ENCODE data around the gene NFE2L2.
"Not testable (repeated sequence)": the region's sequence is repeated elsewhere in the genome, so short reads cannot be mapped to it uniquely, and the experiment has no call there.

NFE2L2 gene

DNA sequence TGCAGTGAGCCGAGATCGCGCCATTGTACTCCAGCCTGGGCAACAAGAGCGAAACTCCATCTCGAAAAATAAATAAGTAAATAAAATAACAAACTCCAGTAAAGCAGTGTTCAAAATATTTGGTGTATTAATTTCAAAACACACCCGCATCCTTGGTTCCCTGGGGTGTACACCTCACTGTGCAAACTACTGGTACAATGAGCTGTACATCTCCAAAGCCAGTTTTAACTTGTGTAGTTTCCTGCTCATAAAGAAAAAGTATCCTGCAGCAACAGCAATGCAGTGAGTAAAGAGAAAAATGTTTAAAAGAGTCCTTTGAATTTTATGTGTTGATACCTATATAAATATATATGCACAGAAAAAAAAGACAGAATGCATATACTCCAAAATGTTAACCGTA, 4.4 kb upstream of the NFE2L2 start:
- Histone ChIP-seq H3K4me3 (ENCODE audit: insufficient read length, low read depth) (no peak overlapping the region), H3K4me1 (ENCODE audit: insufficient read depth, insufficient read length) (no peaks in the 10 kb centered on the region), H3K9me3 (ENCODE audit: insufficient read depth, low read length) (no peaks in the 10 kb centered on the region), H3K27me3 (ENCODE audit: insufficient read depth, insufficient read length) (no peaks in the 10 kb centered on the region), H3K9ac (ENCODE audit: insufficient read length, low read depth) (no peak overlapping the region), H3K36me3 (ENCODE audit: insufficient read depth, insufficient read length, low read length) (no peaks in the 10 kb centered on the region)
- no peak for DNase-seq (ENCODE audit: low read depth, low spot score)
- TF ChIP-seq ZNF274 (IDR thresholded peaks at IDR 0.05; ENCODE audit: low read depth, low read length) (no peak), SUZ12 (IDR thresholded peaks at IDR 0.05; ENCODE audit: extremely low read depth, insufficient read depth, insufficient read length) (no peak), YY1 (IDR thresholded peaks at IDR 0.05; ENCODE audit: insufficient read depth, insufficient read length) (no peak)

DNA sequence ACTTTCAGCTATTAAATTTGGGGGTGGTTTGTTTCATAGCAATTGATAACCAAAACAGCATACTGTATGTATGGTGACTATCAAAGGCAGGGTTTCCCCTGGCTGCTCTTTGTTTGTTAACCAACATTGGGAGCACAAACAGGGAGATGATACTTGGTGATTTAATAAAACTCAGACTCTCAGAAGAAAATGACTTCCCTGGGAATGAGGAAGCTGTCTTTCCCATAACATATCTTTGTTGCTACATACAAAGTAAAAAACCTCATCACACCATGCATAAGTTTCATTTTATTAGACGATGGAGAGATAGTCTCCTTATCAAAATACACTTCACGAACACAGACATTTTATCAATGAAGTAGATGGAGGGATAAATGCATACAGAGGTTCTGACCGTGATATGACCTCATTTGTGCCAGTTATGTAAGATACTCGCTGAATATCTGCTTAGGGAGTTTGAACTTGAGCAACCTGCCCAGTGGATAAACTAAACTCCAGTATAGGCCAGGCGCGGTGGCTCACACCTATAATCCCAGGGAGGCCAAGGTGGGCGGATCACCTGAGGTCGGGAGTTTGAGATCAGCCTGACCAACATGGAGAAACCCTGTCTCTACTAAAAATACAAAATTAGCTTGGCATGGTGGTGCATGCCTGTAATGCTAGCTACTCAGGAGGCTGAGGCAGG, 3.8 kb upstream of the NFE2L2 start:
- Histone ChIP-seq H3K4me3 (ENCODE audit: insufficient read length, low read depth) (no peak overlapping the region), H3K9ac (ENCODE audit: insufficient read length, low read depth) (no peak overlapping the region), H3K27me3 (ENCODE audit: insufficient read depth, insufficient read length) (no peaks in the 10 kb centered on the region), H3K9me3 (ENCODE audit: insufficient read depth, low read length) (no peaks in the 10 kb centered on the region), H3K36me3 (ENCODE audit: insufficient read depth, insufficient read length, low read length) (no peaks in the 10 kb centered on the region), H3K4me1 (ENCODE audit: insufficient read depth, insufficient read length) (no peaks in the 10 kb centered on the region)
- TF ChIP-seq ZNF274 (IDR thresholded peaks at IDR 0.05; ENCODE audit: low read depth, low read length) (no peak), SUZ12 (IDR thresholded peaks at IDR 0.05; ENCODE audit: extremely low read depth, insufficient read depth, insufficient read length) (no peak), YY1 (IDR thresholded peaks at IDR 0.05; ENCODE audit: insufficient read depth, insufficient read length) (no peak)
- DNase-seq (ENCODE audit: low read depth, low spot score): no peak

DNA sequence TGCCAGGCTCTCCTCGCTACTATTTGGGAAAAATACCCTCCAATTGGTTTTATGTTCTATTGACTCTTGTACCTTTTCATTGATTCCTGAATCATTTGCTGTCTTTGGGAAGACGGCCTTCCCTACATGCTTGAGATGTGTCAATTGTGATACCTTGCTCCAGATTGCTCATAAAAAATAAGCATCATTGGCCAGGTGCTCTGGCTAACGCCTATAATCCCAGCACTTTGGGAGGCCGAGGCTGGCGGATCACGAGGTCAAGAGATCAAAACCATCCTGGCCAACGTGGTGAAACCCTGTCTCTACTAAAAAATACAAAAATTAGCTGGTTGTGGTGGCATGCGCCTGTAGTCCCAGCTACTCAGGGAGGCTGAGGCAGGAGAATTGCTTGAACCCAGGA, 2.4 kb upstream of the NFE2L2 start:
- not testable (repeated sequence) for DNase-seq (ENCODE audit: low read depth, low spot score); H3K36me3 ChIP-seq (ENCODE audit: insufficient read depth, insufficient read length, low read length); H3K4me3 ChIP-seq (ENCODE audit: insufficient read length, low read depth); H3K9me3 ChIP-seq (ENCODE audit: insufficient read depth, low read length); H3K4me1 ChIP-seq (ENCODE audit: insufficient read depth, insufficient read length); H3K9ac ChIP-seq (ENCODE audit: insufficient read length, low read depth); H3K27me3 ChIP-seq (ENCODE audit: insufficient read depth, insufficient read length)

DNA sequence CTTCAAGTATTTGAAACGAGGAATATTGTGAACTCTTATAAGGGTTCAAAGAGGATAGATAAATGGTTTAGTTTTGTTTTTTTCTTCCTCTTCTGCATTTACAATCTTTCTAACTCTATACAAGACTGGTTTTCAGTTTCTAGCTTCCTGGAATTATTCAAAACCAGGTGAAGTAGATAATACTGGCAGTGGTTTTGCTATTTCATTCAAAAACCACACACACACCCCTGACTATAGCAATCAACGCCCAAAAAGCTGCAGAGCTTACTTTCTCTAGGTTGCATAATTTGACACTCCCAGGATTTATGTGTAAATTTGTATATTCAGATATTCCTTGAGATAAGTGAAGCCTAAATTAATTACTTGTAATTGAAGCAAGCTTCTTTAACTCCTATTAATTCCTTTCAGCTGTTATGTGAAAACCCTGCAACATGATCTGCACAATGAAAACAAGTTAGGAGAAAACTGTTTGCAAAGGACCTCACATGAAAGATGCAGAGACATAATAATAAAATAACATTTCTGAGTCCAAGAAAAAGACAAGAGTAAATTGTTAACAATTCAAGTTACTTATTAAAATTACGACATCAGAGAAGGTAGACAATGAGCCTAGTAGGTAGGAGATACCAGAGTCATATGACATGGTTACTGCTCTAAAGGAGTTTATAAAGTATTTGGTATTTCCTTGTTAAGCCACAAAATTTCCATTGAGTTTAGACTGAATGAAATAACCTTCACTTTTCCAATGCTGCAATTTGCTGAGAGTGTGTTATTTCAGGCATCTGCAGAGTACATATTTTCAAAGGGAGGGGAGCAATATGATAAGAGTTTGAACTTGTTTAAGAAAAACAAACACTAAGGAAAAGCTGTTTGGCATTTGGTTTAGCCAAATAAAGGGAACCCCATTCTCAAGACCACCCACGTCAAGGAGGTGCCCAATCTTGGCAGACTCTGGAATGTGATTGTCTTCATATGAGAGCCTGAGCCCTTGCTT, 1.6 kb upstream of the NFE2L2 start:
- Histone ChIP-seq H3K36me3 (ENCODE audit: insufficient read depth, insufficient read length, low read length) (peaks cover 6% of the 10 kb centered on the region), H3K27me3 (ENCODE audit: insufficient read depth, insufficient read length) (no peaks in the 10 kb centered on the region), H3K9me3 (ENCODE audit: insufficient read depth, low read length) (no peaks in the 10 kb centered on the region), H3K4me3 (ENCODE audit: insufficient read length, low read depth) (no peak overlapping the region), H3K9ac (ENCODE audit: insufficient read length, low read depth) (peak overlapping the region; percentile 93), H3K4me1 (ENCODE audit: insufficient read depth, insufficient read length) (no peaks in the 10 kb centered on the region)
- no peak for TF ChIP-seq SUZ12 (IDR thresholded peaks at IDR 0.05; ENCODE audit: extremely low read depth, insufficient read depth, insufficient read length)
- no peak for TF ChIP-seq ZNF274 (IDR thresholded peaks at IDR 0.05; ENCODE audit: low read depth, low read length)
- TF ChIP-seq YY1 (IDR thresholded peaks at IDR 0.05; ENCODE audit: insufficient read depth, insufficient read length): no peak
- DNase-seq (ENCODE audit: low read depth, low spot score): no peak

DNA sequence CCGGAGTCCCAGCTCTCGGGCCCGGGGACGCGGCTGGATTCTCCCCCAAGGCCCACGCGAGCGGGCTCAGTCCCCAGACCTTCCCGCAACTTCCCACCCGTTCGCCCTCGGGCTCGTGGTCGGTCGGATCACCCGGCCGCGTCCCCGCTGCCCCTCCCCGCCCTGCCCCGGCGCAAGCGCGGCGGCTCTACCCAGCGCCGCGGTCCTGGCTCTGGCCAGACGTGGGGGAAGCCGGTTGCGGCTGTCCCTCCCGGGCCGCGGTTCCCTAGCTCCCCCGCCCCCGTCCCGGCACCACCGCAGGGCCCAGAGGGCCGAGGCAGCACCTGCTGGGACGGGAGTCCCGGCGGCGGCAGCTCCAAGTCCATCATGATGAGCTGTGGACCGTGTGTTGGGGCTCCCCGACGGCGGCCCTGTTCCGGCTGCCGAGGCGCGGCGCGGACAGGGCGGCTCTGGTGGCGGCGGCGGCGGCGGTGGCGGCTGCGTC, 276 bp downstream of the NFE2L2 start:
- H3K36me3 ChIP-seq (ENCODE audit: insufficient read depth, insufficient read length, low read length): peaks cover 12% of the 10 kb centered on the region
- no peaks in the 10 kb centered on the region for H3K27me3 ChIP-seq (ENCODE audit: insufficient read depth, insufficient read length)
- no peak for DNase-seq (ENCODE audit: low read depth, low spot score)
- TF ChIP-seq ZNF274 (IDR thresholded peaks at IDR 0.05; ENCODE audit: low read depth, low read length) (no peak), YY1 (IDR thresholded peaks at IDR 0.05; ENCODE audit: insufficient read depth, insufficient read length) (no peak), SUZ12 (IDR thresholded peaks at IDR 0.05; ENCODE audit: extremely low read depth, insufficient read depth, insufficient read length) (no peak)
- no peaks in the 10 kb centered on the region for H3K4me1 ChIP-seq (ENCODE audit: insufficient read depth, insufficient read length)
- H3K4me3 ChIP-seq (ENCODE audit: insufficient read length, low read depth): peak overlapping the region; percentile 81
- peak overlapping the region; percentile 95 for H3K9ac ChIP-seq (ENCODE audit: insufficient read length, low read depth)
- H3K9me3 ChIP-seq (ENCODE audit: insufficient read depth, low read length): 0 out of 2 replicates have a peak, but pooled peaks cover under 1% of the 10 kb centered on the region

DNA sequence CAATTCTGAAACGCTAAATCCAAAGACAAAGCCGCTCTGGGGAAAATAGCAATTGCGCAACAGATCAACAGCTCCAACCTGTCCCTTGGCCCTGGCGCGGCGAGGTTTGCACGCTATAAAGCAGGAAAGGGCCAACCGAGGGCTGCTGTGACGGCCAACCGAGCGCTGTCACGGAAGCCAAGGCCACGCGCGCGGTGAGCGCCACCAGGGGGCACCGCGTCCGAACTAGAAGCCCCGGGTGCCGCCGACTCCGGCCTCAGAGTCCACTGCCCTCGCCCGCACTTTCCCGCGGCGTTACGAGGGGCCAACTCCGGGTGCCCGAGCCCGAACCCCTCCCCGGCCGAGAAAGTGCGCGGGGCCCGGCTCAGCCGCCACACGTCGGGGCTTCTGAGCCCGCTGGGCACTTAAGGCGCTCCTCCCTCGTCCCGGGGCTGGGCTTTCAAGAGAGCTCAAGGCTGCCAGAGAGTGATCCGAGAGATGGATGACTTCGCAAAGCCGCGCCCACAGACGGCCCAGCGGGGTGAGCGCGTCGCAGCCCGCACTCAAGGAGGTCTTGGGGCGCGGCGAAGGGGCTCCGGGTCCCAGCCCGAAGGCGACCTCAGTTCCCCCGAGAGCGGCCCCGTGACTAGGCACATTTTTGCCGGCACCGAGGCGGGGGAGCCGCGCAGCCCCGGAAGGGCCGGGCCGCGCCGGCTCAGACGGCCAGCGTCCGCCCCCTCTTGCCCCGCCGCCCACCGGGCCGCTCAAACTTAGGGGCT, 897 bp downstream of the NFE2L2 start:
- no peak for TF ChIP-seq SUZ12 (IDR thresholded peaks at IDR 0.05; ENCODE audit: extremely low read depth, insufficient read depth, insufficient read length)
- TF ChIP-seq YY1 (IDR thresholded peaks at IDR 0.05; ENCODE audit: insufficient read depth, insufficient read length): no peak
- TF ChIP-seq ZNF274 (IDR thresholded peaks at IDR 0.05; ENCODE audit: low read depth, low read length): no peak
- peaks cover 6% of the 10 kb centered on the region; the same call in 1 of the 2 replicates for H3K9me3 ChIP-seq (ENCODE audit: insufficient read depth, low read length)
- peaks cover 17% of the 10 kb centered on the region for H3K36me3 ChIP-seq (ENCODE audit: insufficient read depth, insufficient read length, low read length)
- peak overlapping the region; percentile 95 for H3K9ac ChIP-seq (ENCODE audit: insufficient read length, low read depth)
- no peaks in the 10 kb centered on the region for H3K27me3 ChIP-seq (ENCODE audit: insufficient read depth, insufficient read length)
- H3K4me3 ChIP-seq (ENCODE audit: insufficient read length, low read depth): peak overlapping the region; percentile 81
- H3K4me1 ChIP-seq (ENCODE audit: insufficient read depth, insufficient read length): no peaks in the 10 kb centered on the region
- peak; percentile 84 for DNase-seq (ENCODE audit: low read depth, low spot score)
